Stomach smooth muscle (tissue), 2 donors: Measurements from ENCODE around the gene APCDD1L.
"Not testable (repeated sequence)": the region's sequence is repeated elsewhere in the genome, so short reads cannot be mapped to it uniquely, and the experiment has no call there.

Source experiments
- H3K27ac ChIP-seq: one replicate; pipeline ENCODE4 v1.7.0; 2013; ENCODE audit warnings: mild to moderate bottlenecking, low read length, inconsistent platforms
- H3K27me3 ChIP-seq, 2 donors: one replicate each; pipeline ENCODE4 v1.7.0; 2013; ENCODE audit warnings: low read length in 2 of 2; ENCODE audit not compliant: insufficient read depth in 2 of 2, control insufficient read depth in 1 of 2
- H3K36me3 ChIP-seq, 2 donors: one replicate each; pipeline ENCODE4 v1.7.0; 2013; ENCODE audit warnings: low read length in 2 of 2; ENCODE audit not compliant: control insufficient read depth in 2 of 2, insufficient read depth in 2 of 2
- H3K4me1 ChIP-seq: one replicate; pipeline ENCODE4 v1.7.0; 2013; ENCODE audit warnings: low read length; ENCODE audit not compliant: control insufficient read depth, insufficient read depth
- H3K4me3 ChIP-seq, 2 donors: one replicate each; pipeline ENCODE4 v1.7.0; 2013; ENCODE audit warnings: low read length in 2 of 2
- H3K9ac ChIP-seq, 2 donors: one replicate each; pipeline ENCODE4 v1.7.0; 2013; ENCODE audit warnings: low read length in 2 of 2, mild to moderate bottlenecking in 1 of 2
- H3K9me3 ChIP-seq, 2 donors: one replicate each; pipeline ENCODE4 v1.7.0; 2013; ENCODE audit warnings: low read length in 2 of 2; ENCODE audit not compliant: control insufficient read depth in 2 of 2
- donor health status: healthy.
- donor health status: Pancreatic carcinoma.

The APCDD1L gene

DNA sequence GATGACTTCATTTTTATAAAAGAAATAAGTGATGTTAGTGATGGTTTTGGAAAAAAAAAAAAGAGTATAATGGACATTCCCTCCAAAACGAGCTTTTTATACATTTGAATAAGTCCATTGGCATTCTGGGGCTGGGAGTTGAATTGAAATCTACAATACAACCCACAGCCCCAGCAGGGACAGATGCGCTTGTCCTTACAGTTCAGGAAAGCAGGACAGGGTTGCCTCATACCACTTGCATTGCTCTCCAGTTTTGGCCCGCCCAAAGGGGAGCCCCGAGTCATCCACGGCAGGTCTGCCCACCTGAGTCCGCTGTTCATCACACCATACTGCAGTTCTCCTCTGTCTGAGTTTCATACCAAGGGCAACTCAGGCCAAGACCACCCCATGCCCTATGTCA is 80.0 kb downstream of the APCDD1L start:
- Histone ChIP-seq H3K9ac (no peak overlapping the region), H3K36me3 (peaks cover 2 to 5% of the 10 kb centered on the region in 2 donors), H3K4me3 (no peak overlapping the region), H3K27me3 (no peaks in the 10 kb centered on the region), H3K9me3 (no peaks in the 10 kb centered on the region), H3K4me1 (peaks cover 22% of the 10 kb centered on the region), H3K27ac (no peak overlapping the region)

DNA sequence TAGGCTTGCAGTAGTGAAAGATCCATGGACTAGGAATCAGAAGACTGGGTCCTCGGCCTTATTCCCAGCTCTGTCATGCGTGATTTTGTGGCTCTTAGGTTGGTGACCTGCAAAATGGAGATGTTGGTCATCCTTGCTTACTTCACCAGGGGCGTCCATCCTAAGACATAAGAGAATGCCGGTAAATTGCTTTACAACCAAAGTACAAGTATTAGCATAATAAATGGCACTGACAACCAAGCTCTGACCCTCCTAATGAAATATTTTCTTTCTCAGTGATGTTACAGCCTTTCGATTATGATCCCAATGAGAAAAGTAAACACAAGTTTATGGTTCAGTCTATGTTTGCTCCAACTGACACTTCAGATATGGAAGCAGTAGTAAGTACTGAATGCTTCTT is 80.9 kb downstream of the APCDD1L start:
- Histone ChIP-seq H3K4me1 (peaks cover 22% of the 10 kb centered on the region), H3K36me3 (peaks cover 2 to 8% of the 10 kb centered on the region in 2 donors), H3K27ac (no peak overlapping the region), H3K4me3 (no peak overlapping the region), H3K27me3 (no peaks in the 10 kb centered on the region), H3K9me3 (no peaks in the 10 kb centered on the region), H3K9ac (no peak overlapping the region)

DNA sequence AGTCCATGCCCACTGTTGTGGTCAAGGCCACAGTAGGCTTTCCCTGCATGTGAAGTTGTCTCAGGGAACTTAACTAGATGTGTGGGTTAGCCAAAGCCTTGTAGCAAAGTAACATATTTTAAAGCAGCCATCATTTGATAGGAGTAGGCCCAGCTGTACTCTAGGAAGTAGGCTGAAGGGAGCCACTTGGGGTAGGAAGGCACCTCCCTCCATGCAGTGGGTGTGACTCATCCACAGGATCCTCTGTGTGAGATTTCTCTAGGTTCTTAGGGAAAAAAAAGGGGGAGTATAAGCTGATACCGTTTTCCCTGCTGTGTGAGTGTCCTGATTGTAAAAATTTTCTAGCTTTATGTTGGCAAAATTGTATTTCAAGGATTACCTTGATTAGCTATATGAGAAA is 81.4 kb downstream of the APCDD1L start:
- peaks cover 22% of the 10 kb centered on the region for H3K4me1 ChIP-seq
- no peak overlapping the region for H3K4me3 ChIP-seq
- peaks cover 2 to 5% of the 10 kb centered on the region in 2 donors for H3K36me3 ChIP-seq
- H3K27ac ChIP-seq = no peak overlapping the region
- no peaks in the 10 kb centered on the region for H3K9me3 ChIP-seq
- H3K9ac ChIP-seq = no peak overlapping the region
- H3K27me3 ChIP-seq = no peaks in the 10 kb centered on the region

DNA sequence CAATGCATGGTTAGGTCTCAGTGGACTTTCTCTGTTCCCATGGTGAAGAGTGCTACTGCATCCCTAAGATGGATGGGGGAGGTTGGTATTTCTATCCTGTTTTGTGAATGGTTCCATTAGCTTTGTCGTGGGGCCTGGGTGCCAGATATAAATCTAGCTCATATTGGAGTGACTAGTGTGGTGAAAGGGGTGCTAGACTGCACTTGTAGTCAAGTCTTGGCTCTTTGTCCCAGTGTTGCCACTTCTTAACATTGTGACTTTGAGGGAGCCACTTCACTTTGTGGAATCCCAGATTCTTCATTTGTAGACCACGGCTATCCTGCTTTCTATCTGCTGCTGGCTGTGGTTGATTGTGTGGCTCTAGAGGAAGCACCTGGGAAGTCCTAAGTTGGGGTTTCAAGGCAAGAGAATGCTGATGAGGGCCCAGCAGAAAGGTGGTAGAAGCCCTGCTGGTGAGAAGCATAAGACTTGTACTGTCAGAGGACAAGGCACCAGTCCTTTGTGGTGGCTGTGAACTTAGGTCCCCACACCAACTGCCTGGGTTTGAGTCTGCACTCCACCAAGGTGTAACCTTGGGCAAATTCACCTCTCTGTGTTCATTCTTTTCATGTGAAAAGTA is 82.1 kb downstream of the APCDD1L start:
- Histone ChIP-seq H3K9ac (no peak overlapping the region), H3K27me3 (no peaks in the 10 kb centered on the region), H3K4me1 (peaks cover 22% of the 10 kb centered on the region), H3K9me3 (no peaks in the 10 kb centered on the region), H3K4me3 (no peak overlapping the region), H3K27ac (no peak overlapping the region), H3K36me3 (peaks cover 2 to 5% of the 10 kb centered on the region in 2 donors)

DNA sequence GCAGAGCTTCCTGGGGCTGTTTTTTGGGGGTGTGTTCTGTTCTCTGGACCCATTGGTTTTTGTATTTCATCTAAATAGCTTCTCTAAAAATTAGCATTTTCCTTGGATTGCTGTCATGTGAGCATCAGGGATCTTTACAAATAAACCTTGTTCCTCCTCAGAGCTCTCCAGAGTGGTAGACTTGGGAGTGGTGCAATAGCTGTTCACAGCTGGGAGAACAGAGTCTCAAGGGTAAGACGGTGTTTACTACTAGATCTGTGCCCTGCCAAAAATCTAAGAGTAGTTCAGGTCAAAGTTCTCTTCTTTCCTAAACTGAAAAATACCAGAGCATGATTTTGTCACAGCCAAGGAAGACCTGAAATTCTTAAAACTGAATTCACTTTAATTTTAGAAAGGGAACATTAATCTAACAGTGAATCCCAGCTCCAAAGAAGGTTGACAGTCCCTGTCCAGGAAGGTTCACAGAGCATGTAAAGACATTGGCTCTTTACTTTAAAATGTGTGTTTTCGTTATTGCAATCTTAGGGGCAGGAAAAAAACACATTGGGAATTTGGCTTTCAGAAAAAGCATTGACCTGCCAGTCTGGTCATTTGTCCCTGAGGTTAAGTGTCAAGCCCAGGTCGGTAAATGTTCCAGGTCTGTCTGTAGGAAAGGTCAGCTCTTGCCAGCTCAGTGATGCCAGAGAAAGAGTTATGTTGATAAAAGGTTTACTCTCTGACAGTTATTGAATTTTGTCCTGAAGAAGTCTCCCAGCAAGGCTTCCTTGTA is 82.8 kb downstream of the APCDD1L start:
- Histone ChIP-seq H3K4me3 (no peak overlapping the region), H3K27ac (no peak overlapping the region), H3K9me3 (no peaks in the 10 kb centered on the region), H3K27me3 (no peaks in the 10 kb centered on the region), H3K4me1 (peaks cover 22% of the 10 kb centered on the region), H3K36me3 (peaks cover under 1 to 5% of the 10 kb centered on the region in 2 donors), H3K9ac (no peak overlapping the region)

DNA sequence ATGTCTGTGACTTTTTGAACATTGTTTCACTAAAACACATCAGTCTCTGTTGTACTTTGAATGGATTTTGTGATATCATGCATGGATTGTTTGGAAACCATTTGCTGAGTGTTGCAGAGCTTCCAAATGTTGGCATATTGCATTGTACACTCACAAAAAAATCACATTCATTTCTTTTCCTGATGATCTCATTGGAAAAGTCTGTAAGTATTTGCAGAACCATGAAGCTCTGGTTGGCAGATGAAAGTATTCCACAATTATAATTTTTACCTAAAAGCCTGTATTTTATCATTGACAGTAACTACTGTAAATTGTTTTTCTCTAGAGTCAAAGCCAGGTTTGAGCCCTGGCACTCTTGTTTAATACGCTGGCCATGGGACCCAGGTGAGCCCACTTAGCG is 84.1 kb downstream of the APCDD1L start:
- no peak overlapping the region for H3K27ac ChIP-seq
- H3K4me1 ChIP-seq = peaks cover 22% of the 10 kb centered on the region
- peaks cover 0 to 5% of the 10 kb centered on the region in 2 donors for H3K36me3 ChIP-seq
- no peaks in the 10 kb centered on the region for H3K9me3 ChIP-seq
- H3K27me3 ChIP-seq = no peaks in the 10 kb centered on the region
- H3K4me3 ChIP-seq = no peak overlapping the region
- no peak overlapping the region for H3K9ac ChIP-seq

DNA sequence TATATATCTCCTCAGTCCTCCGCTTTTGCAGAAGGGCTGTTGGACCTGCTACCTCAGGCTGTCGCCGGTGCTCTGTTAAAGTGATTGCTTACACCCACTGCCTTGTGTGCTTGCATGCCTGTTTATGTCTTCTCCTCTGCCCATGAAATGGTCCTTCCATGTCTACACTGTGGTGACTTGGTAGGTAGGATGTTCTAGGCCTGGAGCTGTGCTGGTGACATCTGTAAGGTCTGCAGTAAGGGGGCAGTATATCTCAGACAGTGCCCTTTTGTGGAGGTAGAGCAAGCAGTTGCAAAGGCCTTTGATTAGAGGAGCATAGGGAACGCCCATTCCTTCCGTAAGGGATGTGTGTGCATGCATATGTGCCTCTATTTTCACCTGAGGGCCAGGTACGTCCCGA is 85.9 kb downstream of the APCDD1L start:
- H3K9ac ChIP-seq = no peak overlapping the region
- H3K4me3 ChIP-seq = no peak overlapping the region
- no peaks in the 10 kb centered on the region for H3K27me3 ChIP-seq
- no peaks in the 10 kb centered on the region for H3K9me3 ChIP-seq
- H3K36me3 ChIP-seq = peaks cover 0 to 5% of the 10 kb centered on the region in 2 donors
- H3K27ac ChIP-seq = no peak overlapping the region
- H3K4me1 ChIP-seq = peaks cover 22% of the 10 kb centered on the region

- H3K9me3 ChIP-seq = no peaks in the 10 kb centered on the region
Observed at GRCh38 chr20:58428364-58428763, 86.8 kb downstream of the APCDD1L start.

DNA sequence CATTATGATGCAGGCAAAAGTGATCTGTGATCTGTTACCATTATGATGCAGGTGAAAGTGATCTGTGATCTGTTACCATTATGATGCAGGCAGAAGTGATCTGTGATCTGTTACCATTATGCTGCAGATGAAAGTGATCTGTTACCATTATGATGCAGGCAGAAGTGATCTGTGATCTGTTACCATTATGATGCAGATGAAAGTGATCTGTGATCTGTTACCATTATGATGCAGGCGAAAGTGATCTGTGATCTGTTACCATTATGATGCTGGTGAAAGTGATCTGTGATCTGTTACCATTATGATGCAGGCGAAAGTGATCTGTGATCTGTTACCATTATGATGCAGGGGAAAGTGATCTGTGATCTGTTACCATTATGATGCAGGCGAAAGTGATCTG is 87.6 kb downstream of the APCDD1L start:
- H3K27ac ChIP-seq, H3K9me3 ChIP-seq, H3K9ac ChIP-seq, H3K36me3 ChIP-seq, H3K4me3 ChIP-seq, H3K27me3 ChIP-seq: not testable (repeated sequence)
- peaks cover 11% of the 10 kb centered on the region for H3K4me1 ChIP-seq

More at GRCh38 chr20:58428364-58428763, 86.8 kb downstream of the APCDD1L start:
- H3K4me3 ChIP-seq = no peak overlapping the region
- peaks cover 18% of the 10 kb centered on the region for H3K4me1 ChIP-seq
- H3K27ac ChIP-seq = no peak overlapping the region
- peaks cover 0 to 5% of the 10 kb centered on the region in 2 donors for H3K36me3 ChIP-seq
- no peak overlapping the region for H3K9ac ChIP-seq
- no peaks in the 10 kb centered on the region for H3K27me3 ChIP-seq

DNA sequence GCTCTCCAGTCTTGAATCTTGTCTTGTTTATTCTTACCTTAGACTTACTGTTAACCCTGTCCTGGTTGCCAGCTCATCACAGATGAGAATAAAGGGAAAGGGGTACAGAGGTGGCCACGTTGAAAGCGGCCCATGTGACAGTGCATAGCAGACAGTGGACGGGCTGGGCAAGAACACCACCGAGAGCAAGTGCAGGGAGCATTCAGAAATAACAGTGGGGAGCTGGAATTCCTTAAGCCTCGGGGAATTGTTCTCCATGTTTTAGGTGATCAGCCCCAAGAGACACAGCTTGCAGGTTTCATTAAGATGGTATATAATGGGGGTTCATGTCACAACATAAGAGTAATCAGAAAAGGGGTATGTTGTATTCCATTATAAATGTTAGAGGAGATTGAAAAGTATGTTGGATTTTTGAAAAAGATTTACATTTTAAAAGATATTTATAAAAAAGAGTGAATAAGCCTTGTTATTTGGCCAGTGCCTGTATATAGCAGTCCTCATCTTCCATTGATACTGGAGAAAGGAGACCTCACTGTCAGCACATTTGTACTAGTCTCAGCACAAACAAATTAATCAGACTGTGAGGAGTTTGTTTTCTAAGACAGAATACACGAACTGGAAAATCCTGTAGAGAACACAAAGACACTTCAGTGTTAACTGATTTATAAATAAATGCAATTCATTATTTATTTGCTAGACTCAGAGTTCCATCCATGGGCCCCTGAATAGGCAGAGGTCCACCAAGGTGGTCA is 90.8 kb downstream of the APCDD1L start:
- Histone ChIP-seq H3K36me3 (peaks cover 6 to 11% of the 10 kb centered on the region in 2 donors), H3K27me3 (no peaks in the 10 kb centered on the region), H3K4me1 (no peaks in the 10 kb centered on the region), H3K27ac (no peak overlapping the region), H3K9me3 (no peaks in the 10 kb centered on the region), H3K4me3 (no peak overlapping the region), H3K9ac (no peak overlapping the region)
